Measurements from ENCODE around the gene ATL3. TPM values are rescaled to one million over a fixed set of nuclear protein-coding genes. Genes with fewer than 3 reads are reported as not detected.

Gene ATL3
- total RNA-seq, 1 experiment from 2014 or later = 79.0 TPM

GRCh38 chr11:63716046-63716445, 44.9 kb upstream of the ATL3 start:
- intact Hi-C loops (cut with micrococcal nuclease; ENCODE audit: unreplicated experiment) = no loop called here
- DNase-seq (ENCODE audit: low read depth, low spot score) = no peak
- in situ Hi-C loops (cut with HindIII; ENCODE audit: low pct_unique_long_range_greater_than_20kb, low sequenced_read_pairs) = no loop called here
- no peaks in the 10 kb centered on the region for H3K4me1 ChIP-seq (ENCODE audit: control insufficient read depth, insufficient read depth, low read length)
- ChIA-PET POLR2A (no interaction called here), CTCF (no interaction called here)
- no peaks in the 10 kb centered on the region for H3K27me3 ChIP-seq (ENCODE audit: control insufficient read depth, insufficient read depth, low read length)
- no peak for ATAC-seq
- no peaks in the 10 kb centered on the region for H3K36me3 ChIP-seq (ENCODE audit: control insufficient read depth, insufficient read depth, low read length)
- BruUV-seq (replicated peaks) = no TSS peak
- H3K4me3 ChIP-seq (ENCODE audit: low read depth in 2 of 2, low read length in 2 of 2) = no peak overlapping the region
- no peak overlapping the region for H3K27ac ChIP-seq (ENCODE audit: low read length)
- TF ChIP-seq CTCF (IDR thresholded peaks at IDR 0.05) = no peak
- no peak for TF ChIP-seq TCF7L2 (IDR thresholded peaks at IDR 0.05; ENCODE audit: low read depth, low read length)
- no peak for TF ChIP-seq REST (IDR thresholded peaks at IDR 0.05; ENCODE audit: insufficient read depth in 1 of 2, low read depth in 2 of 2, low read length in 1 of 2)
- TF ChIP-seq SIN3A (IDR thresholded peaks at IDR 0.05; ENCODE audit: borderline replicate concordance, insufficient read depth, low read depth, low read length) = no peak
- no peak for TF ChIP-seq POLR2AphosphoS5 (IDR thresholded peaks at IDR 0.05; ENCODE audit: low read depth, low read length)
- H3K9me3 ChIP-seq (ENCODE audit: control insufficient read depth, insufficient read depth, low read depth, low read length) = no peaks in the 10 kb centered on the region

DNA sequence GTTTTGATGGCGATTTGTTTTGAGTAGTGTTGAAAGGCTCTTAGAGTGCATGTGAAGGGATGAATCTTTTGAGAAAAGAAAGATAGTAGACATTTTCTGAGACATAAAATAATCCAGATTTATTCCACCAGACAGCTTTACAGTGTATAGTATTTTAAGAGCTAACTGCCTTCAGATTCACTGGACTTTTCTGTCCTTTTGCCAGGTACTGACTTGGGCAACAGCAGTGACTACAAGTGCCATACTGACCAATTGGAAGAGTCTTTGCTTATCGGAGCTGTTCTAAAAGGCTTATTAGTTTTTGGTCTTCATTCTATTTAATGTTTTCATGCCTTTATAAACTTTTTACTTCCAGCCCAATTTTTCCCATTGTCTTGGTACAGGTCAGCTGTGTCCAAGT, 42.6 kb upstream of the ATL3 start:
- no peaks in the 10 kb centered on the region for H3K9me3 ChIP-seq (ENCODE audit: control insufficient read depth, insufficient read depth, low read depth, low read length)

More for the DNA sequence above, 42.6 kb upstream of the ATL3 start:
- Histone ChIP-seq H3K27me3 (ENCODE audit: control insufficient read depth, insufficient read depth, low read length) (no peaks in the 10 kb centered on the region), H3K4me3 (ENCODE audit: low read depth in 2 of 2, low read length in 2 of 2) (no peak overlapping the region), H3K36me3 (ENCODE audit: control insufficient read depth, insufficient read depth, low read length) (no peaks in the 10 kb centered on the region), H3K27ac (ENCODE audit: low read length) (no peak overlapping the region), H3K4me1 (ENCODE audit: control insufficient read depth, insufficient read depth, low read length) (0 out of 2 replicates have a peak, but pooled peaks cover 4% of the 10 kb centered on the region)
- no peak for TF ChIP-seq POLR2AphosphoS5 (IDR thresholded peaks at IDR 0.05; ENCODE audit: low read depth, low read length)
- TF ChIP-seq CTCF (IDR thresholded peaks at IDR 0.05) = no peak
- TF ChIP-seq SIN3A (IDR thresholded peaks at IDR 0.05; ENCODE audit: borderline replicate concordance, insufficient read depth, low read depth, low read length) = no peak
- TF ChIP-seq TCF7L2 (IDR thresholded peaks at IDR 0.05; ENCODE audit: low read depth, low read length) = no peak
- TF ChIP-seq REST (IDR thresholded peaks at IDR 0.05; ENCODE audit: insufficient read depth in 1 of 2, low read depth in 2 of 2, low read length in 1 of 2) = no peak
- no TSS peak for BruUV-seq (replicated peaks)
- POLR2A ChIA-PET = interaction anchor here (0.5 kb wide), 1 partner anchor 841 kb away, joined by 4 read pairs; no protein-coding TSS in a partner anchor
- in situ Hi-C loops (cut with HindIII; ENCODE audit: low pct_unique_long_range_greater_than_20kb, low sequenced_read_pairs) = no loop called here
- ATAC-seq = no peak
- DNase-seq (ENCODE audit: low read depth, low spot score) = no peak
- intact Hi-C loops (cut with micrococcal nuclease; ENCODE audit: unreplicated experiment) = no loop called here
- CTCF ChIA-PET = interaction anchor here (1.0 kb wide), 1 partner anchor 25 kb away, joined by 3 read pairs; no protein-coding TSS in a partner anchor
